GM12878 (cell line): Measurements from ENCODE around the gene ZNF160. TPM values are rescaled to one million over a fixed set of nuclear protein-coding genes. Genes with fewer than 3 reads are reported as not detected.
A peak's percentile ranks its signal among the peaks of the same experiment; 100 is the strongest.

Experiments
- ATAC-seq: fragments of 200-7000 bp; cut with Tn5 transposase; 3 replicates; pipeline ENCODE4 v1.9.1; 2020; ENCODE audit warnings: mild to moderate bottlenecking, moderate library complexity
- BruUV-seq: library from RNA; stranded (reverse); fragments of 400-500 nt; replicated peaks from 2 replicates; lab custom pipeline; 2021; lab: Mats Ljungman, UMichigan
- CTCF ChIA-PET: fragments of 300-600 bp; sonication (Branson Sonifier 250); formaldehyde crosslinking; extraction: SDS; loops from one replicate; lab custom pipeline; 2021; ENCODE audit warnings: inconsistent platforms; lab: Yijun Ruan, JAX
- POLR2A ChIA-PET: fragments of 350-600 bp; formaldehyde crosslinking; extraction: SDS; loops from one replicate; lab custom pipeline; 2021; ENCODE audit warnings: inconsistent platforms; lab: Charles Lee
- RAD21 ChIA-PET: fragments of 300-600 bp; sonication (Branson Sonifier 250); formaldehyde crosslinking; loops from one replicate; lab custom pipeline; 2023; ENCODE audit warnings: antibody characterized with exemption; ENCODE audit not compliant: unreplicated experiment; lab: Charles Lee
- SMC1A ChIA-PET: fragments of 300-600 bp; sonication (Branson Sonifier 250); formaldehyde crosslinking; loops from one replicate; lab custom pipeline; 2023; ENCODE audit not compliant: unreplicated experiment, uncharacterized antibody; lab: Charles Lee
- DNase-seq: peaks from one replicate; pipeline ENCODE4 v3.0.0-alpha.2; 2011; ENCODE audit warnings: low read depth, low spot score
- FAIRE-seq: peaks from 3 replicates; lab custom pipeline; 2011; peaks lifted over from hg19 to GRCh38; lab: Jason Lieb, UNC
- H2AFZ ChIP-seq: 2 replicates; pipeline ENCODE4 v1.6.0; 2011; ENCODE audit warnings: low read depth, low read length, control low read depth; ENCODE audit not compliant: control insufficient read depth
- H3K27ac ChIP-seq: 2 replicates; pipeline ENCODE4 v1.5.1; 2011; ENCODE audit warnings: control low read depth; ENCODE audit not compliant: control insufficient read depth, insufficient read depth
- H3K27me3 ChIP-seq, 2 experiments: replicated peaks in 1 of 2; 2 replicates each; pipeline versions ENCODE4 v1.6.0 to v1.6.1; 2011; ENCODE audit warnings: low read length in 1 of 2; ENCODE audit not compliant: control insufficient read depth in 2 of 2, insufficient read depth in 2 of 2
- H3K36me3 ChIP-seq, 2 experiments: 2 replicates each; pipeline ENCODE4 v1.5.1; 2011; ENCODE audit warnings: low read length in 1 of 2; ENCODE audit not compliant: control insufficient read depth in 2 of 2, insufficient read depth in 2 of 2
- H3K4me1 ChIP-seq: 2 replicates; pipeline ENCODE4 v1.6.1; 2011; ENCODE audit warnings: mild to moderate bottlenecking, low read length, moderate library complexity, mixed read lengths; ENCODE audit not compliant: control insufficient read depth, insufficient read depth
- H3K4me2 ChIP-seq: 2 replicates; pipeline ENCODE4 v1.6.0; 2011; ENCODE audit warnings: control low read depth; ENCODE audit not compliant: control insufficient read depth, insufficient read depth
- H3K4me3 ChIP-seq: fragments of 200-600 bp; sonication (generic); 2 replicates; pipeline ENCODE4 v1.5.1; 2016
- H3K79me2 ChIP-seq: 2 replicates; pipeline ENCODE4 v1.6.0; 2011; ENCODE audit warnings: low read length; ENCODE audit not compliant: control insufficient read depth, insufficient read depth
- H3K9ac ChIP-seq: 2 replicates; pipeline ENCODE4 v1.8.0; 2011; ENCODE audit warnings: low read length, control low read depth, mixed read lengths; ENCODE audit not compliant: control insufficient read depth, insufficient read depth
- H3K9me3 ChIP-seq: replicated peaks from 3 replicates; pipeline ENCODE4 v1.5.1; 2011; ENCODE audit warnings: mild to moderate bottlenecking, low read length; ENCODE audit not compliant: control insufficient read depth, insufficient read depth
- H4K20me1 ChIP-seq: 2 replicates; pipeline ENCODE4 v1.6.0; 2011; ENCODE audit not compliant: control insufficient read depth, insufficient read depth
- BMI1 ChIP-seq: fragments of 450-650 bp; IDR thresholded peaks from 2 replicates; pipeline ENCODE4 v1.6.1; 2016; ENCODE audit warnings: mild to moderate bottlenecking, moderate library complexity, borderline replicate concordance
- CBFB ChIP-seq: IDR thresholded peaks from 2 replicates; pipeline ENCODE4 v1.6.1; 2016; ENCODE audit warnings: antibody characterized with exemption, low read depth
- EGR1 ChIP-seq, 2 experiments: IDR thresholded peaks; 1 replicate in 1 of 2; 2 replicates in 1 of 2; pipeline ENCODE4 v1.6.1; 2011 to 2012; ENCODE audit warnings: low read depth in 2 of 2, low read length in 2 of 2, borderline replicate concordance in 1 of 2, mild to moderate bottlenecking in 1 of 2, moderate library complexity in 1 of 2
- ELK1 ChIP-seq: IDR thresholded peaks from 2 replicates; pipeline ENCODE4 v1.6.1; 2012; ENCODE audit warnings: low read depth, low read length, improper control_type of control experiment
- HDAC6 ChIP-seq: fragments of 200-600 bp; sonication (generic); IDR thresholded peaks from one replicate; pipeline ENCODE4 v1.8.0; 2017; ENCODE audit warnings: antibody characterized with exemption; ENCODE audit not compliant: unreplicated experiment
- MTA3 ChIP-seq: IDR thresholded peaks from 2 replicates; pipeline ENCODE4 v1.6.1; 2012; ENCODE audit warnings: low read length, inconsistent platforms, borderline replicate concordance
- PKNOX1 ChIP-seq: fragments of 450-650 bp; IDR thresholded peaks from 2 replicates; pipeline ENCODE4 v1.6.1; 2016; ENCODE audit warnings: mild to moderate bottlenecking
- SP1 ChIP-seq: IDR thresholded peaks from one replicate; pipeline ENCODE4 v1.6.1; 2011; ENCODE audit warnings: low read depth, low read length
- SRF ChIP-seq, 2 experiments: IDR thresholded peaks; 2 replicates each; pipeline ENCODE4 v1.6.1; 2011; ENCODE audit warnings: low read depth in 2 of 2, low read length in 2 of 2, mild to moderate bottlenecking in 1 of 2, moderate library complexity in 1 of 2
- ZZZ3 ChIP-seq: IDR thresholded peaks from 2 replicates; pipeline ENCODE4 v1.6.1; 2011; ENCODE audit warnings: low read depth; ENCODE audit not compliant: control insufficient read depth, insufficient read length
- in situ Hi-C: fragments of 300-500 bp; cut with MboI; formaldehyde crosslinking; loops from 9 replicates; pipeline ENCODE4 v1.14.3; 2018; ENCODE audit warnings: mixed read lengths
- intact Hi-C: fragments of 100-400 bp; cut with micrococcal nuclease; formaldehyde crosslinking; loops from one replicate; pipeline ENCODE4 v1.14.2; 2022; ENCODE audit not compliant: unreplicated experiment
- polyA plus RNA-seq, 11 experiments: library from polyadenylated mRNA; depleted of rRNA in 4 of 11; unstranded in 6 of 11; stranded (reverse) in 5 of 11; fragments of >200 nt; fragmentation: Nextera tagmentation in 4 of 11; fragmentation: Illumina TruSeq in 1 of 11; extraction: Ambion mirVana in 4 of 11; extraction: Trizol in 1 of 11; gene quantifications; 1 replicate in 1 of 11; 2 replicates in 10 of 11; pipeline versions ENCODE4 v1.2.1 to v1.2.3, GENCODE V29; 2011 to 2016; ENCODE audit warnings: inconsistent platforms in 2 of 11, missing spikeins in 2 of 11, low read depth in 1 of 11
- total RNA-seq, 4 experiments: library from RNA; depleted of rRNA in 3 of 4; stranded (reverse); fragments of >200 nt in 3 of 4; fragmentation: Illumina TruSeq in 1 of 4; extraction: Trizol in 1 of 4; gene quantifications; 2 replicates each; pipeline versions ENCODE4 v1.2.1 to v1.2.3, GENCODE V29; 2013 to 2021
- TF ChIP-seq, protein P1 (sequence below): IDR thresholded peaks from 2 replicates; pipeline ENCODE4 v1.6.1; 2012; ENCODE audit warnings: low read depth, low read length, improper control_type of control experiment
- TF ChIP-seq, protein P2 (sequence below): IDR thresholded peaks from 2 replicates; pipeline ENCODE4 v1.6.1; 2011; ENCODE audit warnings: low read depth, low read length, improper control_type of control experiment, borderline replicate concordance
- TF ChIP-seq, protein P3 (sequence below): fragments of 450-650 bp; IDR thresholded peaks from 2 replicates; pipeline ENCODE4 v1.6.1; 2017; ENCODE audit warnings: mild to moderate bottlenecking, moderate library complexity

Gene ZNF160
- total and polyA plus RNA-seq, 10 of the 15 experiments (the other 5 are each of a cell fraction or from before 2014, with no cell fraction given) = 2.8 to 18.6 (median 12.1) TPM

GRCh38 chr19:53103234-53104203 lies at the start of gene ZNF160 (continued):
- peak; percentile 71; the same call in 1 of the 2 replicates for TF ChIP-seq ELK1

DNA sequence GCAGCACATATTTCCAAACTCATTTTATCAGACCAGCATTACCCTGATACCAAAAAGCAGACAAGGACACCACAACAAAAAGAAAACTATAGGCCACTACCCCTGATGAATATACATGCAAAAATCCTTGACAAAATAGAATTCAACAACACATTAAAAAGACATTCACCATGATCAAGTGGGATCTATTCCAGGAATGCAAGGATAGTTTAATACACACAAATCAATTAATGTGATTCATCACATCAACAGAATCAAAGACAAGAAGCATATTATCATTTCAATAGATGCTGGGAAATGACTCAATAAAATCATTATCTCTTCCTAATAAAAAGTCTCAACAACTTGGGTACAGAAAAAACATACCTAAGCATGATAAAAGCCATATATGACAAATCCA lies 44.4 kb upstream of the ZNF160 start:
- FAIRE-seq = no peak
- TF ChIP-seq SRF (IDR thresholded peaks at IDR 0.05; ENCODE audit: low read depth in 2 of 2, low read length in 2 of 2) (no peak), MTA3 (no peak), PKNOX1 (no peak), SP1 (no peak), CBFB (no peak), EGR1 (IDR thresholded peaks at IDR 0.05; ENCODE audit: borderline replicate concordance in 1 of 2, low read depth in 2 of 2, low read length in 2 of 2) (no peak), HDAC6 (no peak), BMI1 (no peak), ZZZ3 (no peak)
- TF ChIP-seq, protein P1, sequence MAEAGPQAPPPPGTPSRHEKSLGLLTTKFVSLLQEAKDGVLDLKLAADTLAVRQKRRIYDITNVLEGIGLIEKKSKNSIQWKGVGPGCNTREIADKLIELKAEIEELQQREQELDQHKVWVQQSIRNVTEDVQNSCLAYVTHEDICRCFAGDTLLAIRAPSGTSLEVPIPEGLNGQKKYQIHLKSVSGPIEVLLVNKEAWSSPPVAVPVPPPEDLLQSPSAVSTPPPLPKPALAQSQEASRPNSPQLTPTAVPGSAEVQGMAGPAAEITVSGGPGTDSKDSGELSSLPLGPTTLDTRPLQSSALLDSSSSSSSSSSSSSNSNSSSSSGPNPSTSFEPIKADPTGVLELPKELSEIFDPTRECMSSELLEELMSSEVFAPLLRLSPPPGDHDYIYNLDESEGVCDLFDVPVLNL = no peak
- TF ChIP-seq, protein P2, sequence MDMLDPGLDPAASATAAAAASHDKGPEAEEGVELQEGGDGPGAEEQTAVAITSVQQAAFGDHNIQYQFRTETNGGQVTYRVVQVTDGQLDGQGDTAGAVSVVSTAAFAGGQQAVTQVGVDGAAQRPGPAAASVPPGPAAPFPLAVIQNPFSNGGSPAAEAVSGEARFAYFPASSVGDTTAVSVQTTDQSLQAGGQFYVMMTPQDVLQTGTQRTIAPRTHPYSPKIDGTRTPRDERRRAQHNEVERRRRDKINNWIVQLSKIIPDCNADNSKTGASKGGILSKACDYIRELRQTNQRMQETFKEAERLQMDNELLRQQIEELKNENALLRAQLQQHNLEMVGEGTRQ = no peak
- TF ChIP-seq, protein P3, sequence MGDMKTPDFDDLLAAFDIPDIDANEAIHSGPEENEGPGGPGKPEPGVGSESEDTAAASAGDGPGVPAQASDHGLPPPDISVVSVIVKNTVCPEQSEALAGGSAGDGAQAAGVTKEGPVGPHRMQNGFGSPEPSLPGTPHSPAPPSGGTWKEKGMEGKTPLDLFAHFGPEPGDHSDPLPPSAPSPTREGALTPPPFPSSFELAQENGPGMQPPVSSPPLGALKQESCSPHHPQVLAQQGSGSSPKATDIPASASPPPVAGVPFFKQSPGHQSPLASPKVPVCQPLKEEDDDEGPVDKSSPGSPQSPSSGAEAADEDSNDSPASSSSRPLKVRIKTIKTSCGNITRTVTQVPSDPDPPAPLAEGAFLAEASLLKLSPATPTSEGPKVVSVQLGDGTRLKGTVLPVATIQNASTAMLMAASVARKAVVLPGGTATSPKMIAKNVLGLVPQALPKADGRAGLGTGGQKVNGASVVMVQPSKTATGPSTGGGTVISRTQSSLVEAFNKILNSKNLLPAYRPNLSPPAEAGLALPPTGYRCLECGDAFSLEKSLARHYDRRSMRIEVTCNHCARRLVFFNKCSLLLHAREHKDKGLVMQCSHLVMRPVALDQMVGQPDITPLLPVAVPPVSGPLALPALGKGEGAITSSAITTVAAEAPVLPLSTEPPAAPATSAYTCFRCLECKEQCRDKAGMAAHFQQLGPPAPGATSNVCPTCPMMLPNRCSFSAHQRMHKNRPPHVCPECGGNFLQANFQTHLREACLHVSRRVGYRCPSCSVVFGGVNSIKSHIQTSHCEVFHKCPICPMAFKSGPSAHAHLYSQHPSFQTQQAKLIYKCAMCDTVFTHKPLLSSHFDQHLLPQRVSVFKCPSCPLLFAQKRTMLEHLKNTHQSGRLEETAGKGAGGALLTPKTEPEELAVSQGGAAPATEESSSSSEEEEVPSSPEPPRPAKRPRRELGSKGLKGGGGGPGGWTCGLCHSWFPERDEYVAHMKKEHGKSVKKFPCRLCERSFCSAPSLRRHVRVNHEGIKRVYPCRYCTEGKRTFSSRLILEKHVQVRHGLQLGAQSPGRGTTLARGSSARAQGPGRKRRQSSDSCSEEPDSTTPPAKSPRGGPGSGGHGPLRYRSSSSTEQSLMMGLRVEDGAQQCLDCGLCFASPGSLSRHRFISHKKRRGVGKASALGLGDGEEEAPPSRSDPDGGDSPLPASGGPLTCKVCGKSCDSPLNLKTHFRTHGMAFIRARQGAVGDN = no peak

More for the DNA sequence above, 44.4 kb upstream of the ZNF160 start:
- intact Hi-C loops (no loop called here), in situ Hi-C loops (no loop called here)
- RAD21 ChIA-PET = no interaction called here
- SMC1A ChIA-PET = no interaction called here
- ATAC-seq (no peak), DNase-seq (no peak)
- Histone ChIP-seq H2AFZ (no peak overlapping the region), H3K9ac (no peak overlapping the region), H4K20me1 (no peaks in the 10 kb centered on the region), H3K27ac (no peak overlapping the region), H3K4me1 (no peaks in the 10 kb centered on the region), H3K36me3 (no peaks in the 10 kb centered on the region; a peak in 2 of 4 replicates), H3K4me3 (no peak overlapping the region), H3K79me2 (no peaks in the 10 kb centered on the region), H3K9me3 (peaks cover 14% of the 10 kb centered on the region), H3K27me3 (no peaks in the 10 kb centered on the region), H3K4me2 (no peak overlapping the region)
- no TSS peak for BruUV-seq
- POLR2A ChIA-PET = no interaction called here
- CTCF ChIA-PET = no interaction called here
